GM12801 (cell line): Measurements from ENCODE around the gene ZFAND3.

Experiments used
- CTCF ChIP-seq: IDR thresholded peaks from one replicate; pipeline ENCODE4 v1.5.1; 2011; ENCODE audit warnings: control low read depth; ENCODE audit not compliant: insufficient read length; ENCODE audit errors: extremely low read depth

ZFAND3 gene

GRCh38 chr6:38040254-38040653 is 220.7 kb downstream of the ZFAND3 start:
- TF ChIP-seq CTCF = no peak

GRCh38 chr6:38043259-38043753 is 223.8 kb downstream of the ZFAND3 start:
- TF ChIP-seq CTCF = no peak

GRCh38 chr6:38045701-38046305 is 226.3 kb downstream of the ZFAND3 start:
- no peak for TF ChIP-seq CTCF

GRCh38 chr6:38047562-38047961 is 228.0 kb downstream of the ZFAND3 start:
- no peak for TF ChIP-seq CTCF

GRCh38 chr6:38051819-38052434 is 232.4 kb downstream of the ZFAND3 start:
- no peak for TF ChIP-seq CTCF

- TF ChIP-seq CTCF = no peak
Measured at GRCh38 chr6:38054527-38055202, 235.1 kb downstream of the ZFAND3 start.

GRCh38 chr6:38055203-38055589 is 235.7 kb downstream of the ZFAND3 start:
- no peak for TF ChIP-seq CTCF
